ENCODE measurements around the gene MAPKBP1. TPM values are rescaled to one million over a fixed set of nuclear protein-coding genes. Genes with fewer than 3 reads are reported as not detected.

MAPKBP1 gene
- total RNA-seq, 1 donor from 2014 or later = 27.2 TPM

DNA sequence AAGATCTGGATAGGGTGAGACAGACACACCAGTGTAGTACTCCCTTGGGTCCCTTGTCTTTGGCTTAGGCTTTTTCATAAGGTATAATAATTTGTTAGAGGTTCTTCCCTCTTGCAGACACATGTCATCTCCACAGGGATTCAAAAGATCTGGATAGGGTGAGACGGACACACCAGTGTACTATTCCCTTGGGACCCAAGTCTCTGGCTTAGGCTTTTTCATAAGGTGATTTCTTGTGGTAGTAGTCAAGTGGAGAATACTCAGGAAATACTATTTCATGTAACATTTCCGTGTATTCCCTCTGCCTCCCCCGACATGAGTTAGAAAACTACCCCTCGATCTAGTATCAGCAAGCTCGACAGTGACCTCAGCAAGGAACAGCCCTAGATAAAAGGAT is 954 bp upstream of the MAPKBP1 start:
- Mint-ChIP-seq H3K27me3 (ENCODE audit: low read depth) (no peaks in the 10 kb centered on the region), H3K4me3 (ENCODE audit: unreplicated experiment) (peak overlapping the region; percentile 80), H3K9me3 (ENCODE audit: low read depth) (no peaks in the 10 kb centered on the region), H3K27ac (ENCODE audit: unreplicated experiment) (peak overlapping the region; percentile 92), H3K36me3 (ENCODE audit: low read depth) (peaks cover 1% of the 10 kb centered on the region), H3K4me1 (ENCODE audit: low read depth) (peaks cover 48% of the 10 kb centered on the region)
- TF ChIP-seq, protein P1, sequence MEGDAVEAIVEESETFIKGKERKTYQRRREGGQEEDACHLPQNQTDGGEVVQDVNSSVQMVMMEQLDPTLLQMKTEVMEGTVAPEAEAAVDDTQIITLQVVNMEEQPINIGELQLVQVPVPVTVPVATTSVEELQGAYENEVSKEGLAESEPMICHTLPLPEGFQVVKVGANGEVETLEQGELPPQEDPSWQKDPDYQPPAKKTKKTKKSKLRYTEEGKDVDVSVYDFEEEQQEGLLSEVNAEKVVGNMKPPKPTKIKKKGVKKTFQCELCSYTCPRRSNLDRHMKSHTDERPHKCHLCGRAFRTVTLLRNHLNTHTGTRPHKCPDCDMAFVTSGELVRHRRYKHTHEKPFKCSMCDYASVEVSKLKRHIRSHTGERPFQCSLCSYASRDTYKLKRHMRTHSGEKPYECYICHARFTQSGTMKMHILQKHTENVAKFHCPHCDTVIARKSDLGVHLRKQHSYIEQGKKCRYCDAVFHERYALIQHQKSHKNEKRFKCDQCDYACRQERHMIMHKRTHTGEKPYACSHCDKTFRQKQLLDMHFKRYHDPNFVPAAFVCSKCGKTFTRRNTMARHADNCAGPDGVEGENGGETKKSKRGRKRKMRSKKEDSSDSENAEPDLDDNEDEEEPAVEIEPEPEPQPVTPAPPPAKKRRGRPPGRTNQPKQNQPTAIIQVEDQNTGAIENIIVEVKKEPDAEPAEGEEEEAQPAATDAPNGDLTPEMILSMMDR (IDR thresholded peaks at IDR 0.05) = no peak
- no peak for DNase-seq (ENCODE audit: low spot score)

DNA sequence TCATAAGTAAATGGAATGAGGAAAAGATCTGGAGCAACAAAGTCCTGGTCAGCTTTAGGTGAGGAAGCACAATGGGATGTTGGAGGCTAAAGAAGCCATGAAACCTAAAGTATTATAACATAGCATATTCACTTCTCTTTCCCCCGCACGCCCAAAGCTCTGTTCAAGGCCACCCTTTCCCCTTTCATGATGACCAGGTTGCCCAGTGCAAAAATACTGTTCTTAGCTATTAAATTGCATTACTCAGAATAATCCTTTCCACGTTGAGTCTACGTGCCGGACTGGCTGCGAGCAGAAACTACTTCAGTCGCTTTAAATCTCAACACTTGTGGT is 589 bp upstream of the MAPKBP1 start:
- TF ChIP-seq, protein P1 (IDR thresholded peaks at IDR 0.05) = no peak
- Mint-ChIP-seq H3K27ac (ENCODE audit: unreplicated experiment) (peak overlapping the region; percentile 92), H3K36me3 (ENCODE audit: low read depth) (no peaks in the 10 kb centered on the region), H3K27me3 (ENCODE audit: low read depth) (no peaks in the 10 kb centered on the region), H3K9me3 (ENCODE audit: low read depth) (no peaks in the 10 kb centered on the region), H3K4me1 (ENCODE audit: low read depth) (peaks cover 51% of the 10 kb centered on the region), H3K4me3 (ENCODE audit: unreplicated experiment) (peak overlapping the region; percentile 80)
- DNase-seq (ENCODE audit: low spot score) = no peak

DNA sequence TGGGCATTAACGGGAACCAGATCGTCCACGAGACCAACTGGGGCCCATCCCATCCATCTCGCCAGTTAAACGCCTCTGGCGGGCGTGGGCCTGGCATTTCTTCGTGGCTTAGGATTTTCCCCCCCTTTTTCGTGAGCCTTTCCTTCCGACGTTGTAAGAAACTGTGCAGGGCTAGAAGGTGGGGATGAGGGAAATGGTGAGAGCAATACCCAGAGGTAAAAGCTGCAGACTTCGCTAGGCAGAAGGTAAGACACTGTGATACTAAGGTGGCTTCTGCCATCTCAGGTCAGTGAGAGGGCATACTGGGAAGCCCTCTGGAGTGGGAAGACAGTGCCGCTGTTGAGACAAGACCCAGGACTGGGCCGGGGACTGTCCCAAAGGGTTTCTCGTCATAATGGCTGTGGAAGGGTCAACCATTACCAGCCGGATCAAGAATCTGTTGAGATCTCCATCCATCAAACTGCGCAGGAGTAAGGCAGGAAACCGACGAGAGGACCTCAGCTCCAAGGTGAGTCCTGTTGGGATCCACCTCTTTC is 666 bp downstream of the MAPKBP1 start:
- Mint-ChIP-seq H3K4me3 (ENCODE audit: unreplicated experiment) (peak overlapping the region; percentile 80), H3K9me3 (ENCODE audit: low read depth) (no peaks in the 10 kb centered on the region), H3K4me1 (ENCODE audit: low read depth) (peaks cover 61% of the 10 kb centered on the region), H3K27me3 (ENCODE audit: low read depth) (no peaks in the 10 kb centered on the region), H3K27ac (ENCODE audit: unreplicated experiment) (peak overlapping the region; percentile 92), H3K36me3 (ENCODE audit: low read depth) (no peaks in the 10 kb centered on the region)
- no peak for DNase-seq (ENCODE audit: low spot score)
- TF ChIP-seq, protein P1 (IDR thresholded peaks at IDR 0.05) = no peak

DNA sequence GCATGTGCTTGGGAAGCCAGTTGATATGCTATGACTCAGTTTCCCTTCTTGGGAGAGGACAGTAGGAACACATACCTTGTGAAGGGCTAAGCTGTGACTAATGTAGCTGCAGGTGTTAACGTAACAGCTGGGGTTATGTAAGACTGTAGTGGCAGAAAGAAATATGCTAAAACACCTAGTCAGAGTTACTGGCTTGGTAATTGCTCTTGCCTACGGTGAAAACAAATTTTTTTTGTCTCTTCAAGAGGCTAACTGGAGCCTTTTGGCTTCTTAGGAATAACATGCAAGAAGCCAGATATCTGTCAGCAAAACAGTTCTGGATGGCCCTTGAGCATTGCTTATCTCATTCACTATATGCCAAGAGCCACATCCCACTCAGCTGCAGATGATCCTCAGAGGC is 1.4 kb downstream of the MAPKBP1 start:
- Mint-ChIP-seq H3K4me1 (ENCODE audit: low read depth) (peaks cover 68% of the 10 kb centered on the region), H3K36me3 (ENCODE audit: low read depth) (no peaks in the 10 kb centered on the region), H3K27me3 (ENCODE audit: low read depth) (no peaks in the 10 kb centered on the region), H3K27ac (ENCODE audit: unreplicated experiment) (no peak overlapping the region), H3K4me3 (ENCODE audit: unreplicated experiment) (peak overlapping the region; percentile 80), H3K9me3 (ENCODE audit: low read depth) (no peaks in the 10 kb centered on the region)
- no peak for DNase-seq (ENCODE audit: low spot score)
- TF ChIP-seq, protein P1 (IDR thresholded peaks at IDR 0.05) = no peak

DNA sequence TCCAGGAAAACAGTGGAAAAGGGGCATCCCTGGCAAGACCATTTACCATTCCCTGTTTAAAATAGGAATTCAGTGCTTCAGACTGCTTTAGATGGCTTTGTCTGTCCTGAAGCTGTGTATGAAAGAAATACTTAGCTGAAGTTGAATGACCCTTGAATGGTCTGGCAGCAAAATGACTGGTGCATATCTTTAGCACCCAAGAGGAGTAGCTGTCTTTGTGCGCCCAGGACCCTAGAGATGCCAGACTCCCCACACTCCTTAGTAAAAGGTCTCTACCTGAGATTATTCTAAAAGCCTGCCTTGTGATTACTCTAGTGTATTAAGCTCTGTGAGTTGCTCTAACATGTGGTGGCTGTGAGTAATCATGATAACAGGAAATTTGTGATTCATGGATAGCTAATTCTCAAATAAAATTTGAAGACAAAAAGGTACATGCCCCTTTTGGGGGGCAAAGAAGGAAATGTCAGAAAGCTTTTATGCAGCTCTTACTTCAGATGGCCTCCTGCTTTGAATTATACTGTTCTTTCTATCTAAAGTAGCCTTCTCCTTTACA is 3.2 kb downstream of the MAPKBP1 start:
- no peak overlapping the region for H3K27ac Mint-ChIP-seq (ENCODE audit: unreplicated experiment)
- no peaks in the 10 kb centered on the region for H3K36me3 Mint-ChIP-seq (ENCODE audit: low read depth)
- no peak for DNase-seq (ENCODE audit: low spot score)
- TF ChIP-seq, protein P1 (IDR thresholded peaks at IDR 0.05) = no peak
- H3K4me3 Mint-ChIP-seq (ENCODE audit: unreplicated experiment) = no peak overlapping the region
- H3K4me1 Mint-ChIP-seq (ENCODE audit: low read depth) = peaks cover 76% of the 10 kb centered on the region
- no peaks in the 10 kb centered on the region for H3K27me3 Mint-ChIP-seq (ENCODE audit: low read depth)
- H3K9me3 Mint-ChIP-seq (ENCODE audit: low read depth) = no peaks in the 10 kb centered on the region

Data from chondrocyte (in vitro differentiated cells).